H1 (cell line): ENCODE results near the gene WWC2. TPM values are rescaled to one million over a fixed set of nuclear protein-coding genes. Genes with fewer than 3 reads are reported as not detected.

ENCODE experiments used
- ASH2L ChIP-seq: fragments of 200-600, 300-600 bp; sonication (generic); IDR thresholded peaks from one replicate; pipeline ENCODE4 v1.7.1; 2017; ENCODE audit warnings: low read length
- BACH1 ChIP-seq: IDR thresholded peaks from 2 replicates; pipeline ENCODE4 v1.6.1; 2012; ENCODE audit warnings: low read length, improper control_type of control experiment
- BRCA1 ChIP-seq: IDR thresholded peaks from 2 replicates; pipeline ENCODE4 v1.6.1; 2012; ENCODE audit warnings: low read depth, low read length, improper control_type of control experiment
- CBX5 ChIP-seq: fragments of 300-800, 300-1000 bp; sonication (generic); IDR thresholded peaks from 2 replicates; pipeline ENCODE4 v1.7.1; 2016; ENCODE audit warnings: antibody characterized with exemption, low read length, low read depth
- CBX8 ChIP-seq: fragments of 300-800, 300-1000 bp; sonication (generic); IDR thresholded peaks from 2 replicates; pipeline ENCODE4 v1.7.1; 2016; ENCODE audit warnings: low read depth, low read length, borderline replicate concordance
- CHD2 ChIP-seq: IDR thresholded peaks from 2 replicates; pipeline ENCODE4 v1.6.1; 2012; ENCODE audit warnings: low read length, improper control_type of control experiment
- CTBP2 ChIP-seq: IDR thresholded peaks from 2 replicates; pipeline ENCODE4 v1.7.0; 2011; ENCODE audit warnings: borderline replicate concordance, mild to moderate bottlenecking, moderate library complexity, mixed read lengths, low read length; ENCODE audit not compliant: insufficient read depth, insufficient read length
- CTCF ChIP-seq, 3 experiments: IDR thresholded peaks; 1 replicate in 2 of 3; 2 replicates in 1 of 3; pipeline versions ENCODE4 v1.5.1 to v1.6.1; 2011; ENCODE audit warnings: low read length in 3 of 3, mild to moderate bottlenecking in 3 of 3, inconsistent platforms in 2 of 3, low read depth in 1 of 3, moderate library complexity in 1 of 3; ENCODE audit not compliant: insufficient read depth in 1 of 3; ENCODE audit errors: control extremely low read depth in 1 of 3
- E2F6 ChIP-seq: IDR thresholded peaks from 2 replicates; pipeline ENCODE4 v1.6.1; 2012; ENCODE audit warnings: inconsistent platforms
- EP300 ChIP-seq, 2 experiments: IDR thresholded peaks; 1 replicate in 1 of 2; 2 replicates in 1 of 2; pipeline ENCODE4 v1.6.1; 2011 to 2012; ENCODE audit warnings: low read depth in 2 of 2, low read length in 2 of 2, mild to moderate bottlenecking in 2 of 2, borderline replicate concordance in 1 of 2, inconsistent platforms in 1 of 2, moderate library complexity in 1 of 2
- GTF2F1 ChIP-seq: IDR thresholded peaks from 2 replicates; pipeline ENCODE4 v1.6.1; 2012; ENCODE audit warnings: low read depth, low read length, improper control_type of control experiment, borderline replicate concordance
- JUN ChIP-seq: IDR thresholded peaks from 2 replicates; pipeline ENCODE4 v1.6.1; 2011; ENCODE audit warnings: low read depth, mild to moderate bottlenecking, improper control_type of control experiment, low read length
- KDM5A ChIP-seq: fragments of 200-600 bp; IDR thresholded peaks from 2 replicates; pipeline ENCODE4 v1.7.1; 2012; ENCODE audit warnings: mild to moderate bottlenecking, low read length, inconsistent platforms, mixed read lengths
- NRF1 ChIP-seq: IDR thresholded peaks from 2 replicates; pipeline ENCODE4 v1.6.1; 2011; ENCODE audit warnings: mild to moderate bottlenecking, low read depth, low read length, improper control_type of control experiment
- POLR2A ChIP-seq, 2 experiments: IDR thresholded peaks; 1 replicate in 1 of 2; 2 replicates in 1 of 2; pipeline ENCODE4 v1.6.1; 2011; ENCODE audit warnings: low read depth in 2 of 2, low read length in 2 of 2, mild to moderate bottlenecking in 2 of 2; ENCODE audit errors: control extremely low read depth in 1 of 2
- SIRT6 ChIP-seq: IDR thresholded peaks from one replicate; pipeline ENCODE4 v1.7.1; 2012; ENCODE audit warnings: low read length, inconsistent platforms
- SIX5 ChIP-seq: IDR thresholded peaks from 2 replicates; pipeline ENCODE4 v1.6.1; 2011; ENCODE audit warnings: mild to moderate bottlenecking, low read depth, low read length
- SP1 ChIP-seq: IDR thresholded peaks from 2 replicates; pipeline ENCODE4 v1.6.1; 2011; ENCODE audit warnings: low read depth, low read length
- SP4 ChIP-seq: IDR thresholded peaks from 2 replicates; pipeline ENCODE4 v1.6.1; 2012; ENCODE audit warnings: low read length, inconsistent platforms
- SUZ12 ChIP-seq: fragments of 200-600 bp; sonication (generic); IDR thresholded peaks from 2 replicates; pipeline ENCODE4 v1.6.1; 2012; ENCODE audit warnings: mild to moderate bottlenecking, inconsistent platforms, low read length, moderate library complexity, mixed read lengths
- TAF1 ChIP-seq: IDR thresholded peaks from 2 replicates; pipeline ENCODE4 v1.6.1; 2011; ENCODE audit warnings: mild to moderate bottlenecking, low read depth, low read length
- TAF7 ChIP-seq: optimal IDR thresholded peaks from 2 replicates; pipeline ENCODE3; 2011; ENCODE audit warnings: low read depth, mild to moderate bottlenecking, inconsistent platforms, low read length, moderate library complexity, borderline replicate concordance
- polyA plus RNA-seq, 7 experiments: library from polyadenylated mRNA; depleted of rRNA in 3 of 7; stranded (reverse) in 5 of 7; unstranded in 2 of 7; fragments of >200 nt in 5 of 7; fragments of 200-250 nt in 2 of 7; gene quantifications; 1 replicate in 5 of 7; 2 replicates in 1 of 7; 4 replicates in 1 of 7; pipeline versions ENCODE4 v1.2.1 to v1.2.3, GENCODE V29; 2011 to 2013; ENCODE audit warnings: missing spikeins in 2 of 7, mixed read lengths in 2 of 7
- total RNA-seq: library from RNA; stranded (reverse); fragmentation: NEBNext Ultra II Directional; extraction: Animal tissue kit (Norgen Biotek cat#: 25700); gene quantifications from 2 replicates; pipeline ENCODE4 v1.2.1, GENCODE V29; 2021

The WWC2 gene
- total and polyA plus RNA-seq, 2 of the 8 experiments (the other 6 are each of a cell fraction or from before 2014, with no cell fraction given) = 17.6 to 135 TPM

- TF ChIP-seq CTCF (IDR thresholded peaks at IDR 0.05; ENCODE audit: control extremely low read depth in 1 of 3, insufficient read depth in 1 of 3, low read depth in 1 of 3, low read length in 3 of 3) = no peak
- TF ChIP-seq TAF1 = peak; percentile 94
- TF ChIP-seq EP300 (IDR thresholded peaks at IDR 0.05; ENCODE audit: borderline replicate concordance in 1 of 2, low read depth in 2 of 2, low read length in 2 of 2) = peak in 1 of 2 experiments; percentile 82; a peak in 1 of 3 replicates
- no peak for TF ChIP-seq SIX5
- TF ChIP-seq SIRT6 = no peak
- peak; percentile 79 for TF ChIP-seq TAF7
- TF ChIP-seq CHD2 = peak; percentile 55; the same call in 1 of the 2 replicates
- peak; percentile 88 for TF ChIP-seq ASH2L
- no peak for TF ChIP-seq NRF1
- peak; percentile 46; the same call in 1 of the 2 replicates for TF ChIP-seq SP4
- peak; percentile 22; the same call in 1 of the 2 replicates for TF ChIP-seq E2F6
- TF ChIP-seq CBX5 = no peak
- peak; percentile 83 for TF ChIP-seq BACH1
- no peak for TF ChIP-seq JUN
- no peak for TF ChIP-seq BRCA1
- TF ChIP-seq POLR2A (IDR thresholded peaks at IDR 0.05; ENCODE audit: control extremely low read depth in 1 of 2, low read depth in 2 of 2, low read length in 2 of 2) = peak; percentile 90 to 93
- peak; percentile 84; the same call in 1 of the 2 replicates for TF ChIP-seq SP1
- TF ChIP-seq SUZ12 = 0 out of 2 replicates have a peak, but pooled peaks have one; percentile 42
- TF ChIP-seq KDM5A = no peak
- no peak for TF ChIP-seq CBX8
- peak; percentile 95 for TF ChIP-seq CTBP2
- no peak for TF ChIP-seq GTF2F1
Observed at GRCh38 chr4:183098723-183099536, at the start of gene WWC2 (continued).
